WTC11 (cell line): ENCODE measurements around the gene CFDP1. TPM values are rescaled to one million over a fixed set of nuclear protein-coding genes. Genes with fewer than 3 reads are reported as not detected.
"Not testable (repeated sequence)": the region's sequence is repeated elsewhere in the genome, so short reads cannot be mapped to it uniquely, and the experiment has no call there.

Experiments used
- ATAC-seq: fragments of 200-7000 bp; cut with Tn5 transposase; 2 replicates; pipeline ENCODE4 v1.10.0; 2021; ENCODE audit warnings: mild to moderate bottlenecking, moderate library complexity
- CTCF ChIA-PET: fragments of 300-600 bp; sonication (Branson Sonifier 250); formaldehyde crosslinking; loops from one replicate; lab custom pipeline; 2021; ENCODE audit warnings: antibody characterized with exemption; lab: Charles Lee
- POLR2A ChIA-PET: fragments of 350-600 bp; sonication (Branson Sonifier 250); formaldehyde crosslinking; loops from one replicate; lab custom pipeline; 2021; ENCODE audit warnings: antibody characterized with exemption; lab: Charles Lee
- DNase-seq: peaks from one replicate; pipeline ENCODE4 v3.0.0; 2021; ENCODE audit warnings: low spot score
- H3K27ac Mint-ChIP-seq: 2 replicates; pipeline ENCODE4 v1.8.0; 2021; ENCODE audit warnings: mixed read lengths
- H3K27me3 Mint-ChIP-seq: 2 replicates; pipeline ENCODE4 v1.8.0; 2021; ENCODE audit warnings: low read depth, mild to moderate bottlenecking, moderate library complexity, mixed read lengths
- H3K36me3 Mint-ChIP-seq: 2 replicates; pipeline ENCODE4 v1.8.0; 2021; ENCODE audit warnings: mixed read lengths
- H3K4me1 Mint-ChIP-seq: 2 replicates; pipeline ENCODE4 v1.8.0; 2022; ENCODE audit warnings: mixed read lengths
- H3K4me3 Mint-ChIP-seq: 2 replicates; pipeline ENCODE4 v1.8.0; 2021; ENCODE audit warnings: mild to moderate bottlenecking, moderate library complexity, mixed read lengths
- H3K9me3 Mint-ChIP-seq: 2 replicates; pipeline ENCODE4 v1.8.0; 2021; ENCODE audit warnings: mixed read lengths
- NFE2L1 ChIP-seq: sonication (generic); formaldehyde crosslinking; IDR thresholded peaks from 2 replicates; pipeline ENCODE4 v1.8.1; 2023; ENCODE audit warnings: missing genetic modification reagents
- TP53 ChIP-seq: sonication (generic); formaldehyde crosslinking; IDR thresholded peaks from 2 replicates; pipeline ENCODE4 v1.8.1; 2023; ENCODE audit warnings: mild to moderate bottlenecking, missing genetic modification reagents
- ZNF121 ChIP-seq: sonication (generic); formaldehyde crosslinking; IDR thresholded peaks from 2 replicates; pipeline ENCODE4 v1.8.0; 2023; ENCODE audit warnings: missing genetic modification reagents
- ZNF671 ChIP-seq: fragments of 250-450 bp; sonication (Bioruptor Pico); IDR thresholded peaks from 2 replicates; pipeline ENCODE4 v1.8.0; 2021; ENCODE audit warnings: mild to moderate bottlenecking
- total RNA-seq: library from RNA; stranded (reverse); gene quantifications from 3 replicates; pipeline ENCODE4 v1.2.3, GENCODE V29; 2021
- TF ChIP-seq, protein P1 (sequence below): sonication (generic); formaldehyde crosslinking; conservative IDR thresholded peaks from 2 replicates; pipeline ENCODE4 v1.8.1; 2023; ENCODE audit warnings: mild to moderate bottlenecking, low read depth, missing genetic modification reagents, moderate library complexity
- TF ChIP-seq, protein P2 (sequence below): sonication (generic); formaldehyde crosslinking; IDR thresholded peaks from 2 replicates; pipeline ENCODE4 v1.8.1; 2023; ENCODE audit warnings: mild to moderate bottlenecking, missing genetic modification reagents, moderate library complexity
- TF ChIP-seq, protein P3 (sequence below): fragments of 250-450 bp; sonication (Bioruptor Pico); IDR thresholded peaks from 2 replicates; pipeline ENCODE4 v1.8.0; 2021; ENCODE audit warnings: mild to moderate bottlenecking
- TF ChIP-seq, protein P4 (sequence below): sonication (generic); formaldehyde crosslinking; IDR thresholded peaks from 2 replicates; pipeline ENCODE4 v1.8.1; 2023; ENCODE audit warnings: mild to moderate bottlenecking, missing genetic modification reagents, borderline replicate concordance

Gene CFDP1
- total RNA-seq, 1 experiment from 2014 or later = 79.2 TPM

DNA sequence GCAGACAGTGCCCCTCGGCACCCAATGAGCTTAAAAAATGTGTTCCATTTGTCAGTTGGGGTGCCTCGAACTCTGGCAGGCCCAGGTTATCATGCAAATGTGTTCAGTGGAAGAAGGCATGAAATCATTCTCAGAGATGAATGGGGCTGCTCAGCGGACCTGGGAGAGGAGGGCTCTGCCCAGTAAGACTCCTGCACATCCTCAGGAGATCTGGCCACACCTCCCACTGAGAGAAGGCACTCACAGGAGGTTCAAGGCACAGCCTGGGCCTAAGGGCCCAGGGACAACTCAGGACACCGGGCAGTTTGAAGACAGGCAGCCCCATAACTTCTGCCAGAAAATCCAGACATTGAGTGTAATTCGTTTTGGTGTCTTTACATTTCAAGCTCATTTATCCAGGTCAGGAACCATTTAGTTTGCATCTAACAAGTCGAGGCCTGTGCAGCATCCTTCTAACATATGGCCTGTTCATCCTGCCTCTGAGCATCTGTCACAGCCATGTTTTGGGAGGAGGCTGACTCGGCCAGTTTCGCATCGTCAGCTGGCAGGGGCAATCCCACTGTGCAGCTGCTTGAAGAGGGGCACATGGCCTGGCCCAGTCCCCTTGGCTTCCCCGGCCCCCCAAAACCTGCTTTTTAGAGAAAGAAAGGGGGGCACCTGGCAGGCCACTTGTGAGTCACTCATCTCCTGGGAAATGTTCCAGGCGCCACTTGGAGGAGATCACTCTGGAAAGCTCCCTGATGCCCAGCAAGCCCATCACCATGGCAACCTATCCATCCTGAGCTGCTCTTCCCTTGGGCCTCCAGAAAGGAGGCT lies 150.6 kb downstream of the CFDP1 start (continued):
- TF ChIP-seq, protein P1, sequence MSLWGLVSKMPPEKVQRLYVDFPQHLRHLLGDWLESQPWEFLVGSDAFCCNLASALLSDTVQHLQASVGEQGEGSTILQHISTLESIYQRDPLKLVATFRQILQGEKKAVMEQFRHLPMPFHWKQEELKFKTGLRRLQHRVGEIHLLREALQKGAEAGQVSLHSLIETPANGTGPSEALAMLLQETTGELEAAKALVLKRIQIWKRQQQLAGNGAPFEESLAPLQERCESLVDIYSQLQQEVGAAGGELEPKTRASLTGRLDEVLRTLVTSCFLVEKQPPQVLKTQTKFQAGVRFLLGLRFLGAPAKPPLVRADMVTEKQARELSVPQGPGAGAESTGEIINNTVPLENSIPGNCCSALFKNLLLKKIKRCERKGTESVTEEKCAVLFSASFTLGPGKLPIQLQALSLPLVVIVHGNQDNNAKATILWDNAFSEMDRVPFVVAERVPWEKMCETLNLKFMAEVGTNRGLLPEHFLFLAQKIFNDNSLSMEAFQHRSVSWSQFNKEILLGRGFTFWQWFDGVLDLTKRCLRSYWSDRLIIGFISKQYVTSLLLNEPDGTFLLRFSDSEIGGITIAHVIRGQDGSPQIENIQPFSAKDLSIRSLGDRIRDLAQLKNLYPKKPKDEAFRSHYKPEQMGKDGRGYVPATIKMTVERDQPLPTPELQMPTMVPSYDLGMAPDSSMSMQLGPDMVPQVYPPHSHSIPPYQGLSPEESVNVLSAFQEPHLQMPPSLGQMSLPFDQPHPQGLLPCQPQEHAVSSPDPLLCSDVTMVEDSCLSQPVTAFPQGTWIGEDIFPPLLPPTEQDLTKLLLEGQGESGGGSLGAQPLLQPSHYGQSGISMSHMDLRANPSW (CRISPR knock-in tag) = no peak
- no peak for TF ChIP-seq TP53 (CRISPR knock-in tag)

DNA sequence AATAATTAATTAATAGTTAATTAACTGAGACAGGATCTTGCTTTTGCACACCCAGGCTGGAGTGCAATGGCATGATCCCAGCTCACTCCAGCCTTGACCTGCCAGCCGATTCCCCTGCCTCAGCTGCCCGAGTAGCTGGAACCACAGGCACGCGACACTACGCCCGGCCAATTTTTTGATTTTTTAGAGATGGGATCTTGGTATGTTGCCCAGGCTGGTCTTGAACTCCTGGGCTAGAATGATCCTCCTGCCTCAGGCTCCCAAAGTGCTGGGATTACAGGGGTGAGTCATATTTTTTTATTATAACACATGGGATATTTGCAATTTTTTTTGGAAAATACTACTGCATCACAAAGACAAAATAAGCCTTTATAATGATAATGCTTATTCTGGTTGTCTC lies 151.5 kb downstream of the CFDP1 start:
- TF ChIP-seq, protein P2, sequence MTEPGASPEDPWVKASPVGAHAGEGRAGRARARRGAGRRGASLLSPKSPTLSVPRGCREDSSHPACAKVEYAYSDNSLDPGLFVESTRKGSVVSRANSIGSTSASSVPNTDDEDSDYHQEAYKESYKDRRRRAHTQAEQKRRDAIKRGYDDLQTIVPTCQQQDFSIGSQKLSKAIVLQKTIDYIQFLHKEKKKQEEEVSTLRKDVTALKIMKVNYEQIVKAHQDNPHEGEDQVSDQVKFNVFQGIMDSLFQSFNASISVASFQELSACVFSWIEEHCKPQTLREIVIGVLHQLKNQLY (CRISPR knock-in tag) = no peak
- TF ChIP-seq ZNF121 (CRISPR knock-in tag) (no peak), NFE2L1 (CRISPR knock-in tag) (no peak), ZNF671 (CRISPR knock-in tag) (no peak)
- TF ChIP-seq, protein P1 (CRISPR knock-in tag) = no peak
- TF ChIP-seq, protein P3, sequence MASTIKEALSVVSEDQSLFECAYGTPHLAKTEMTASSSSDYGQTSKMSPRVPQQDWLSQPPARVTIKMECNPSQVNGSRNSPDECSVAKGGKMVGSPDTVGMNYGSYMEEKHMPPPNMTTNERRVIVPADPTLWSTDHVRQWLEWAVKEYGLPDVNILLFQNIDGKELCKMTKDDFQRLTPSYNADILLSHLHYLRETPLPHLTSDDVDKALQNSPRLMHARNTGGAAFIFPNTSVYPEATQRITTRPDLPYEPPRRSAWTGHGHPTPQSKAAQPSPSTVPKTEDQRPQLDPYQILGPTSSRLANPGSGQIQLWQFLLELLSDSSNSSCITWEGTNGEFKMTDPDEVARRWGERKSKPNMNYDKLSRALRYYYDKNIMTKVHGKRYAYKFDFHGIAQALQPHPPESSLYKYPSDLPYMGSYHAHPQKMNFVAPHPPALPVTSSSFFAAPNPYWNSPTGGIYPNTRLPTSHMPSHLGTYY = no peak
- TF ChIP-seq, protein P4, sequence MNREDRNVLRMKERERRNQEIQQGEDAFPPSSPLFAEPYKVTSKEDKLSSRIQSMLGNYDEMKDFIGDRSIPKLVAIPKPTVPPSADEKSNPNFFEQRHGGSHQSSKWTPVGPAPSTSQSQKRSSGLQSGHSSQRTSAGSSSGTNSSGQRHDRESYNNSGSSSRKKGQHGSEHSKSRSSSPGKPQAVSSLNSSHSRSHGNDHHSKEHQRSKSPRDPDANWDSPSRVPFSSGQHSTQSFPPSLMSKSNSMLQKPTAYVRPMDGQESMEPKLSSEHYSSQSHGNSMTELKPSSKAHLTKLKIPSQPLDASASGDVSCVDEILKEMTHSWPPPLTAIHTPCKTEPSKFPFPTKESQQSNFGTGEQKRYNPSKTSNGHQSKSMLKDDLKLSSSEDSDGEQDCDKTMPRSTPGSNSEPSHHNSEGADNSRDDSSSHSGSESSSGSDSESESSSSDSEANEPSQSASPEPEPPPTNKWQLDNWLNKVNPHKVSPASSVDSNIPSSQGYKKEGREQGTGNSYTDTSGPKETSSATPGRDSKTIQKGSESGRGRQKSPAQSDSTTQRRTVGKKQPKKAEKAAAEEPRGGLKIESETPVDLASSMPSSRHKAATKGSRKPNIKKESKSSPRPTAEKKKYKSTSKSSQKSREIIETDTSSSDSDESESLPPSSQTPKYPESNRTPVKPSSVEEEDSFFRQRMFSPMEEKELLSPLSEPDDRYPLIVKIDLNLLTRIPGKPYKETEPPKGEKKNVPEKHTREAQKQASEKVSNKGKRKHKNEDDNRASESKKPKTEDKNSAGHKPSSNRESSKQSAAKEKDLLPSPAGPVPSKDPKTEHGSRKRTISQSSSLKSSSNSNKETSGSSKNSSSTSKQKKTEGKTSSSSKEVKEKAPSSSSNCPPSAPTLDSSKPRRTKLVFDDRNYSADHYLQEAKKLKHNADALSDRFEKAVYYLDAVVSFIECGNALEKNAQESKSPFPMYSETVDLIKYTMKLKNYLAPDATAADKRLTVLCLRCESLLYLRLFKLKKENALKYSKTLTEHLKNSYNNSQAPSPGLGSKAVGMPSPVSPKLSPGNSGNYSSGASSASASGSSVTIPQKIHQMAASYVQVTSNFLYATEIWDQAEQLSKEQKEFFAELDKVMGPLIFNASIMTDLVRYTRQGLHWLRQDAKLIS = no peak
- Mint-ChIP-seq H3K4me3 (no peak overlapping the region), H3K27me3 (no peaks in the 10 kb centered on the region), H3K4me1 (no peaks in the 10 kb centered on the region; the same call in 1 of the 2 replicates), H3K27ac (no peak overlapping the region), H3K9me3 (peaks cover 5% of the 10 kb centered on the region), H3K36me3 (peaks cover 14% of the 10 kb centered on the region)
- ChIA-PET POLR2A (interaction anchor here (0.9 kb wide), 1 partner anchor 11 kb away, joined by 3 read pairs; no protein-coding TSS in a partner anchor), CTCF (interaction anchor here (0.9 to 4.4 kb wide), 3 partner anchors 48 to 104 kb away, joined by 4 to 19 read pairs (median 4); no protein-coding TSS in a partner anchor)
- no peak for ATAC-seq
- DNase-seq = no peak

DNA sequence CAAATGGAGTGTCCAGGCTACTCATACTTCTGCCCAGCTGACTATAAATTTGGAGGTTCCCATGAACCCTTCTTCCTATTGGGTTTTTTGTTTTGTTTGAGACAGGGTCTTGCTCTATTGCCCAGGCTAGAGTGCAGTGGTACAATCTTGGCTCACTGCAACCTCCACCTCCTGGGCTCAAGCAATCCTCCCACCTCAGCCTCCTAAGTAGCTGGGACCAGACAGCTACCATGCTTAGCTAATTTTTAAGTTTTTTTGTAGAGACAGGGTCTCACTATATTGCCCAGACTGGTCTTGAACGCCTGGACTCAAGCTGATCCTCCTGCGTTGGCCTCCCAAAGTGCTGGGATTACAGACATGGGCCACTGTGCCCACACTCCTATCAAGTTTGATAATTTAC lies 152.3 kb downstream of the CFDP1 start:
- H3K9me3 Mint-ChIP-seq, H3K4me1 Mint-ChIP-seq, H3K27ac Mint-ChIP-seq, H3K4me3 Mint-ChIP-seq, DNase-seq, H3K36me3 Mint-ChIP-seq, ATAC-seq, H3K27me3 Mint-ChIP-seq: not testable (repeated sequence)
- CTCF ChIA-PET = interaction anchor here (2.2 to 4.4 kb wide), 2 partner anchors 47 to 82 kb away, joined by 11 to 19 read pairs; no protein-coding TSS in a partner anchor
- TF ChIP-seq ZNF121 (CRISPR knock-in tag) = peak; percentile 59; the same call in 1 of the 2 replicates
- POLR2A ChIA-PET = interaction anchor here (0.9 kb wide), 1 partner anchor 12 kb away, joined by 3 read pairs; no protein-coding TSS in a partner anchor
